SK-N-SH (cell line): ENCODE results near the gene CCNL2. TPM values are rescaled to one million over a fixed set of nuclear protein-coding genes. Genes with fewer than 3 reads are reported as not detected.

Experiments
- CTCF ChIA-PET: fragments of 300-600, 350-600 bp; formaldehyde crosslinking; extraction: SDS; loops from one replicate; lab custom pipeline; 2021; lab: Yijun Ruan, JAX
- POLR2A ChIA-PET: fragments of 350-600 bp; sonication (Branson Sonifier 250); formaldehyde crosslinking; extraction: SDS; loops from one replicate; lab custom pipeline; 2020; ENCODE audit warnings: antibody characterized with exemption, inconsistent platforms; lab: Yijun Ruan, JAX
- DNase-seq: peaks from one replicate; pipeline ENCODE4 v3.0.0; 2012
- H2AFZ ChIP-seq: fragments of 200-600 bp; sonication (generic); 2 replicates; pipeline ENCODE4 v1.8.1; 2016; ENCODE audit warnings: antibody characterized with exemption, mild to moderate bottlenecking, low read depth
- H3F3A ChIP-seq: fragments of 200-600 bp; sonication (generic); replicated peaks from 2 replicates; pipeline ENCODE3; 2016; ENCODE audit warnings: antibody characterized with exemption, mild to moderate bottlenecking; ENCODE audit not compliant: insufficient read depth
- H3K27ac ChIP-seq, 2 experiments: fragments of 200-500 bp in 1 of 2; fragments of 200-600 bp in 1 of 2; sonication (Bioruptor generic) in 1 of 2; sonication (generic), shearing (Covaris generic) in 1 of 2; 2 replicates each; pipeline versions ENCODE4 v1.5.1 to v1.6.1; 2014 to 2016; ENCODE audit warnings: low read depth in 2 of 2, inconsistent platforms in 1 of 2, low read length in 1 of 2, mild to moderate bottlenecking in 1 of 2, mixed read lengths in 1 of 2
- H3K27me3 ChIP-seq: fragments of 200-600 bp; sonication (generic), shearing (Covaris generic); 2 replicates; pipeline ENCODE4 v1.6.1; 2016; ENCODE audit warnings: mixed run types; ENCODE audit not compliant: insufficient read depth
- H3K36me3 ChIP-seq, 2 experiments: fragments of 200-500 bp in 1 of 2; fragments of 200-600 bp in 1 of 2; sonication (Bioruptor generic) in 1 of 2; sonication (generic) in 1 of 2; replicated peaks in 1 of 2; 2 replicates each; pipeline versions ENCODE3 to v1.5.1; 2014 to 2016; ENCODE audit warnings: low read length in 1 of 2, mild to moderate bottlenecking in 1 of 2; ENCODE audit not compliant: insufficient read depth in 2 of 2, control insufficient read depth in 1 of 2
- H3K4me1 ChIP-seq, 2 experiments: fragments of 200-500 bp in 1 of 2; fragments of 200-600 bp in 1 of 2; sonication (Bioruptor generic) in 1 of 2; sonication (generic), shearing (Covaris generic) in 1 of 2; 2 replicates each; pipeline versions ENCODE4 v1.5.1 to v1.6.1; 2014 to 2016; ENCODE audit warnings: low read depth in 1 of 2, low read length in 1 of 2, mixed run types in 1 of 2; ENCODE audit not compliant: insufficient read depth in 2 of 2, control insufficient read depth in 1 of 2
- H3K4me2 ChIP-seq: fragments of 200-600 bp; sonication (generic), shearing (Covaris generic); 2 replicates; pipeline ENCODE4 v1.6.1; 2017; ENCODE audit warnings: mixed run types
- H3K4me3 ChIP-seq, 2 experiments: fragments of 200-500 bp in 1 of 2; fragments of 200-600 bp in 1 of 2; sonication (Bioruptor generic) in 1 of 2; sonication (generic), shearing (Covaris generic) in 1 of 2; 2 replicates each; pipeline versions ENCODE4 v1.5.1 to v1.8.1; 2014 to 2016; ENCODE audit warnings: low read depth in 2 of 2, inconsistent platforms in 1 of 2, low read length in 1 of 2, mild to moderate bottlenecking in 1 of 2, mixed read lengths in 1 of 2, moderate library complexity in 1 of 2
- H3K79me2 ChIP-seq: fragments of 200-600 bp; sonication (generic); 2 replicates; pipeline ENCODE4 v1.8.1; 2017; ENCODE audit warnings: mild to moderate bottlenecking; ENCODE audit not compliant: insufficient read depth
- H3K9ac ChIP-seq: fragments of 200-600 bp; sonication (generic); 2 replicates; pipeline ENCODE4 v1.6.1; 2017; ENCODE audit warnings: mixed run types
- H3K9me2 ChIP-seq: fragments of 200-600 bp; sonication (generic); 2 replicates; pipeline ENCODE4 v1.6.1; 2017; ENCODE audit warnings: mixed run types
- H3K9me3 ChIP-seq: fragments of 200-600 bp; sonication (generic); 2 replicates; pipeline ENCODE4 v1.6.1; 2017; ENCODE audit warnings: mixed run types, mild to moderate bottlenecking, moderate library complexity
- H4K20me1 ChIP-seq: fragments of 200-600 bp; sonication (generic); 2 replicates; pipeline ENCODE4 v1.6.1; 2017; ENCODE audit warnings: mild to moderate bottlenecking, mixed run types; ENCODE audit not compliant: insufficient read depth
- CTCF ChIP-seq: fragments of 200-600 bp; sonication (generic); IDR thresholded peaks from 2 replicates; pipeline ENCODE4 v1.6.1; 2017; ENCODE audit warnings: antibody characterized with exemption, mild to moderate bottlenecking, moderate library complexity
- ELF1 ChIP-seq: IDR thresholded peaks from 2 replicates; pipeline ENCODE4 v1.4.0; 2012
- EZH2phosphoT487 ChIP-seq: fragments of 200-600 bp; sonication (generic); IDR thresholded peaks from 2 replicates; pipeline ENCODE4 v1.6.1; 2017; ENCODE audit warnings: low read depth, mixed run types, mild to moderate bottlenecking, antibody characterized with exemption, moderate library complexity, borderline replicate concordance
- FOSL2 ChIP-seq: IDR thresholded peaks from 2 replicates; pipeline ENCODE4 v1.4.0; 2012; ENCODE audit warnings: low read depth, mild to moderate bottlenecking, moderate library complexity, borderline replicate concordance
- FOXJ3 ChIP-seq: sonication (generic); formaldehyde crosslinking; IDR thresholded peaks from 2 replicates; pipeline ENCODE4 v1.5.1; 2020; ENCODE audit warnings: mild to moderate bottlenecking, missing genetic modification reagents
- GABPA ChIP-seq: IDR thresholded peaks from 2 replicates; pipeline ENCODE4 v1.4.0; 2012; ENCODE audit warnings: low read depth, mild to moderate bottlenecking
- MAX ChIP-seq: IDR thresholded peaks from 2 replicates; pipeline ENCODE4 v1.4.0; 2012; ENCODE audit warnings: low read depth
- NRF1 ChIP-seq: IDR thresholded peaks from 2 replicates; pipeline ENCODE4 v1.6.1; 2012; ENCODE audit warnings: low read depth, mild to moderate bottlenecking, low read length
- POLR2AphosphoS5 ChIP-seq: IDR thresholded peaks from 2 replicates; pipeline ENCODE4 v1.6.1; 2012; ENCODE audit warnings: low read depth, low read length
- RAD21 ChIP-seq: IDR thresholded peaks from 2 replicates; pipeline ENCODE4 v1.6.1; 2012; ENCODE audit warnings: mild to moderate bottlenecking, low read length
- REST ChIP-seq: IDR thresholded peaks from 2 replicates; pipeline ENCODE4 v1.6.1; 2012; ENCODE audit warnings: mild to moderate bottlenecking, low read depth, low read length, moderate library complexity
- SIN3A ChIP-seq: IDR thresholded peaks from 2 replicates; pipeline ENCODE4 v1.6.1; 2012; ENCODE audit warnings: low read depth, mild to moderate bottlenecking, low read length, moderate library complexity, borderline replicate concordance
- SMC3 ChIP-seq: IDR thresholded peaks from 2 replicates; pipeline ENCODE4 v1.6.1; 2012; ENCODE audit warnings: low read depth, low read length, improper control_type of control experiment
- TCF12 ChIP-seq: IDR thresholded peaks from 2 replicates; pipeline ENCODE4 v1.4.0; 2012
- YY1 ChIP-seq: IDR thresholded peaks from 2 replicates; pipeline ENCODE4 v1.4.0; 2012; ENCODE audit warnings: low read depth, mild to moderate bottlenecking
- ZBTB33 ChIP-seq: IDR thresholded peaks from 2 replicates; pipeline ENCODE4 v1.4.0; 2012; ENCODE audit warnings: low read depth, borderline replicate concordance
- WGBS: methylation state at CpG from one replicate; pipeline ENCODE4 v1.1.6; 2017; ENCODE audit warnings: low lambda C conversion rate; 5-methylcytosine and 5-hydroxymethylcytosine counted together
- polyA plus RNA-seq, 3 experiments: library from polyadenylated mRNA; depleted of rRNA; stranded (reverse); fragments of >200 nt; gene quantifications; 2 replicates each; pipeline ENCODE4 v1.2.3, GENCODE V29; 2012

Gene CCNL2
- polyA plus RNA-seq, 1 of the 3 experiments (the other 2 are of a cell fraction): 362 TPM

- Histone ChIP-seq H4K20me1 (no peaks in the 10 kb centered on the region), H3K36me3 (no peaks in the 10 kb centered on the region), H3K4me3 (no peak overlapping the region), H3K4me1 (peaks cover 0 to 28% of the 10 kb centered on the region in 2 experiments; a peak in 1 of 4 replicates), H3K9me3 (no peaks in the 10 kb centered on the region), H3K9me2 (no peaks in the 10 kb centered on the region), H3F3A (peaks cover 3% of the 10 kb centered on the region), H3K27ac (no peak overlapping the region; a peak in 1 of 4 replicates), H3K9ac (no peak overlapping the region), H2AFZ (no peak overlapping the region), H3K79me2 (no peaks in the 10 kb centered on the region), H3K4me2 (no peak overlapping the region), H3K27me3 (no peaks in the 10 kb centered on the region)
- TF ChIP-seq NRF1 (no peak), MAX (no peak), SMC3 (no peak), YY1 (no peak), POLR2AphosphoS5 (no peak), ELF1 (no peak), FOSL2 (no peak), EZH2phosphoT487 (no peak), ZBTB33 (no peak), TCF12 (no peak), GABPA (no peak), REST (no peak), SIN3A (no peak), CTCF (no peak), RAD21 (no peak), FOXJ3 (no peak)
- POLR2A ChIA-PET: interaction anchor here (0.6 to 1.3 kb wide), 3 partner anchors 26 to 54 kb away, joined by 3 read pairs; partner anchors contain the start of gene MRPL20
- peak; percentile 39 for DNase-seq
- CTCF ChIA-PET: no interaction called here
- WGBS: 95% methylated on average over 21 of the region's 34 CpGs
These were observed 34.0 kb upstream of the CCNL2 start for GRCh38 chr1:1432951-1433803.
